Measurements from ENCODE around the gene UBE2Z. TPM values are rescaled to one million over a fixed set of nuclear protein-coding genes. Genes with fewer than 3 reads are reported as not detected.

Gene UBE2Z
- total and polyA plus RNA-seq, 2 of the 13 experiments (the other 11 are each of a cell fraction or from before 2014, with no cell fraction given), result 63.2 to 122 TPM

- no peak for TF ChIP-seq ZXDC (CRISPR knock-in tag; IDR thresholded peaks at IDR 0.05)
- TF ChIP-seq ZNF382 (CRISPR knock-in tag; IDR thresholded peaks at IDR 0.05; ENCODE audit: borderline replicate concordance), result no peak
- no peak for TF ChIP-seq PPARG (CRISPR knock-in tag; conservative IDR thresholded peaks at IDR 0.05)
- TF ChIP-seq ZNF678 (CRISPR knock-in tag; IDR thresholded peaks at IDR 0.05), result 0 out of 2 replicates have a peak, but pooled peaks have one; percentile 85
- TF ChIP-seq SNAPC4 (CRISPR knock-in tag; IDR thresholded peaks at IDR 0.05), result no peak
- TF ChIP-seq SRSF4 (IDR thresholded peaks at IDR 0.05; ENCODE audit: low read depth, low read length, poor library complexity, severe bottlenecking), result no peak
- 0 out of 2 replicates have a peak, but pooled peaks have one; percentile 14 for TF ChIP-seq RXRB (CRISPR knock-in tag; IDR thresholded peaks at IDR 0.05; ENCODE audit: borderline replicate concordance)
- no peak for TF ChIP-seq ZNF7 (CRISPR knock-in tag; IDR thresholded peaks at IDR 0.05)
- no peak for TF ChIP-seq CC2D1A (CRISPR knock-in tag; IDR thresholded peaks at IDR 0.05)
- 0 out of 2 replicates have a peak, but pooled peaks have one; percentile 52 for TF ChIP-seq ZNF343 (CRISPR knock-in tag; IDR thresholded peaks at IDR 0.05)
- no peak for TF ChIP-seq GTF2F1 (IDR thresholded peaks at IDR 0.05; ENCODE audit: low read length)
- no peak for TF ChIP-seq ZNF20 (CRISPR knock-in tag; IDR thresholded peaks at IDR 0.05)
- TF ChIP-seq NFE2L1 (CRISPR knock-in tag; IDR thresholded peaks at IDR 0.05; ENCODE audit: borderline replicate concordance), result peak; percentile 44; the same call in 1 of the 2 replicates
- TF ChIP-seq NR1H2 (CRISPR knock-in tag; IDR thresholded peaks at IDR 0.05; ENCODE audit: borderline replicate concordance, low read depth), result no peak; the same call in 1 of the 2 replicates
- TF ChIP-seq TFDP1 (CRISPR knock-in tag; IDR thresholded peaks at IDR 0.05; ENCODE audit: borderline replicate concordance), result no peak
- 0 out of 2 replicates have a peak, but pooled peaks have one; percentile 94 for TF ChIP-seq ATF5 (CRISPR knock-in tag; IDR thresholded peaks at IDR 0.05; ENCODE audit: low read depth)
Measured at GRCh38 chr17:48892940-48893645, 15.1 kb upstream of the UBE2Z start (continued).

Measured in HepG2 (cell line).